ENCODE measurements around the gene PHACTR3.

PHACTR3 gene

DNA sequence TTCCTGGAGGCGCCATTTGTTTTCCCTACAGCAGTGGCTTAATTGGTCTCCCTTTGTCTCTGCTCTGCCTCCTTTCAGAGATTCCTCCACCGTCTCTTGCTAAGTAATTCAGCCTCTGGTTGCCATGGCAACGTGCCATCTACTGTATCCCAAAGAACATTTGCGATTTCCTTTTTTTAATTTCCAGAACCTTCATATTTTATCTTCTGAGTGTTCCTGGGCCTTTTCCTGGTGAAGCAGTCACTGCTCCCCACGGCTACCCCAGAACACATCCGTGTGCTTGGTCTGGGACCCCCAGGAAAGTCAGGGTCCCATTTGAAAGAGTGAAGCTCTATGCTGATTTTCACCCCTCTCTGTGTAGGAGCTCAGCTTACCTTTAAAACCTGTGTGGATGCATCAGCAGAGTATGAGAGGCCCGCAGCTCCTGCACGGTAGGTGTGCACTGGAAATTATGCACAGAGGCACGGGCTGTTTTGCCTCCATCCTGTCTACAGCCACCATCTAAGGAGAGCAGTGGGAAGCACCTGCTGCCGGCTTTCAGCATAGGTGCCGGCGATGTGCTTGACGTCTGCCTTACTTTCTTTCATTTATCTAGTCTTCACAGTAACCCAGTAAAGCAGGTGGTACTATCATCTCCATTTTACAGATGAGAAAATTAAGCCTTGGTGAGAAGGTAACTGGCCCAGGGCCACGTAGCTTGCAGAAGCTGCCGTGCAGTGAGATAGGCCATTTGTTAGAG lies 206.3 kb downstream of the PHACTR3 start:
- no peak overlapping the region for H3K9ac ChIP-seq (ENCODE audit: low read depth in 1 of 2, low read length in 2 of 2)
- H3K27ac ChIP-seq (ENCODE audit: low read depth in 2 of 2, low read length in 2 of 2) = no peak overlapping the region
- no peaks in the 10 kb centered on the region for H3K36me3 ChIP-seq (ENCODE audit: control insufficient read depth in 2 of 2, insufficient read depth in 2 of 2, low read length in 2 of 2)
- H3K4me1 ChIP-seq (ENCODE audit: control insufficient read depth in 2 of 2, insufficient read depth in 2 of 2, low read length in 2 of 2) = no peaks in the 10 kb centered on the region
- no peaks in the 10 kb centered on the region for H3K9me3 ChIP-seq (ENCODE audit: control insufficient read depth in 2 of 2, low read length in 2 of 2)
- H3K4me3 ChIP-seq (ENCODE audit: low read length in 2 of 2) = no peak overlapping the region
- H3K27me3 ChIP-seq (ENCODE audit: control insufficient read depth in 2 of 2, insufficient read depth in 2 of 2, low read length in 2 of 2) = no peaks in the 10 kb centered on the region

DNA sequence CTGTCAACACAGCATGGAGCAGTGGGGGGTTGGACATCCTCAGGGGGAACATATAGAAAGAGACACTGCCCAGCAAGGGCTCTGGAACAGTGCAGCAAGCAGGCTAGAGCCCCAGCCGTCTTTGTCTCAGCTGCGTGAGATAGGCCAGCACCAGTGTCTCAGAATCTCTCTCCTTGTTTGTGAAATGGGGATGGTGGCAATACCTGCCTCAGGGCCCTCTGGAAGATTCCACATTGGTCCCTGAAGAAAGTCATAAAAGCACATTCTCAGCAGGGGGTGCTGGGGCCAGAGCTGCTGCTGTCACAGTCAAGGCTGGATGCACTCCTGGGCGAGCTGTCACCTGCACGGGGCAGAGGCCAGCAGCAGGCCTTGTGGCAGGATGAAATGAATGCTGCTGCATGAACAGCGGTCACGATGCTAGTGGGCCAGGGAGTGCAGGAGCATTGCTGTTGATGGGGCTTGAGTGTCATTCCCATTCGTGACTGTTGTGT lies 207.4 kb downstream of the PHACTR3 start:
- H3K36me3 ChIP-seq (ENCODE audit: control insufficient read depth in 2 of 2, insufficient read depth in 2 of 2, low read length in 2 of 2) = no peaks in the 10 kb centered on the region
- no peak overlapping the region for H3K27ac ChIP-seq (ENCODE audit: low read depth in 2 of 2, low read length in 2 of 2)
- H3K9ac ChIP-seq (ENCODE audit: low read depth in 1 of 2, low read length in 2 of 2) = no peak overlapping the region
- H3K4me1 ChIP-seq (ENCODE audit: control insufficient read depth in 2 of 2, insufficient read depth in 2 of 2, low read length in 2 of 2) = no peaks in the 10 kb centered on the region
- H3K27me3 ChIP-seq (ENCODE audit: control insufficient read depth in 2 of 2, insufficient read depth in 2 of 2, low read length in 2 of 2) = no peaks in the 10 kb centered on the region
- no peak overlapping the region for H3K4me3 ChIP-seq (ENCODE audit: low read length in 2 of 2)
- no peaks in the 10 kb centered on the region for H3K9me3 ChIP-seq (ENCODE audit: control insufficient read depth in 2 of 2, low read length in 2 of 2)

DNA sequence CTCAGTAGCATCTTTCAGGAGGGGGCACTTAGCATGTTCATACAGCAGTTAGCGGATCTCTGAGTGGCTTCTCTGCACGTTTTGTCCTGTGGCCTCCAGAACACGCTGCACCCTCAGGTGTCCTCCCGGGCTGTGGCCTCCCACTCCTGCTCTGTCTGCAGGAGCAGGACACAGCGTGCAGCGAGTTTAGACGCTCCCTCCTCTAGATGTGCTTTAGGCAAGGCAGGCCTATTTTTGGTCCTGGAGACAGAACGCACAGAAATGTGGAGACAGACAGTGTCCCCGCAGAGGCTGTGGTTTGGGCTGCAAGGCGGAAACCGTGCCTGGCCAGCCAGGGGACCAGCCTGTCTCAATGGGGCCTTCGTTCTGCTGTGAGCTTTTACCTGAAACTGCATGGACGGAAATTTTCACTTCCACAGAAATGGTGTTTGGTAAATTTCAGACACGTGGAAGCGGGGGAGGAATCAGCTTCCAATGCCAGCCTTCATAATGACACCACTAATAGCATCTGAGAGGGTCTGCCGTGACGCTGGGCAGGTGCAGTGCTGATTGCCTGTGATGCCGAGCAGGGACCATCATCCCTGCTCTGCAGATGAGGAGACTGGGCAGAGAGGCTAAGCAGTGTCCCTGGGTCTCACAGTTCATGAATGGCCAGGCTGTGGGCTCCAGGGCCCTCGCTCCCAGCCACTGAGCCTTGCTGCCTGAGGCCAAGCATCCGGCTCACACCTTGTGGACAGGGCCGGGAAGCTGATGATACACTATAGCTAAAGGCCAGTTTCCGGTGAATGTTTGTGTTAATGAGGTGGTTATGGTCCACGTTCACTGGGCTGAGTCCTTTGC lies 208.2 kb downstream of the PHACTR3 start:
- H3K4me3 ChIP-seq (ENCODE audit: low read length in 2 of 2) = no peak overlapping the region
- H3K9me3 ChIP-seq (ENCODE audit: control insufficient read depth in 2 of 2, low read length in 2 of 2) = no peaks in the 10 kb centered on the region
- no peaks in the 10 kb centered on the region for H3K27me3 ChIP-seq (ENCODE audit: control insufficient read depth in 2 of 2, insufficient read depth in 2 of 2, low read length in 2 of 2)
- no peaks in the 10 kb centered on the region for H3K36me3 ChIP-seq (ENCODE audit: control insufficient read depth in 2 of 2, insufficient read depth in 2 of 2, low read length in 2 of 2)
- H3K4me1 ChIP-seq (ENCODE audit: control insufficient read depth in 2 of 2, insufficient read depth in 2 of 2, low read length in 2 of 2) = no peaks in the 10 kb centered on the region
- H3K9ac ChIP-seq (ENCODE audit: low read depth in 1 of 2, low read length in 2 of 2) = no peak overlapping the region
- H3K27ac ChIP-seq (ENCODE audit: low read depth in 2 of 2, low read length in 2 of 2) = no peak overlapping the region

DNA sequence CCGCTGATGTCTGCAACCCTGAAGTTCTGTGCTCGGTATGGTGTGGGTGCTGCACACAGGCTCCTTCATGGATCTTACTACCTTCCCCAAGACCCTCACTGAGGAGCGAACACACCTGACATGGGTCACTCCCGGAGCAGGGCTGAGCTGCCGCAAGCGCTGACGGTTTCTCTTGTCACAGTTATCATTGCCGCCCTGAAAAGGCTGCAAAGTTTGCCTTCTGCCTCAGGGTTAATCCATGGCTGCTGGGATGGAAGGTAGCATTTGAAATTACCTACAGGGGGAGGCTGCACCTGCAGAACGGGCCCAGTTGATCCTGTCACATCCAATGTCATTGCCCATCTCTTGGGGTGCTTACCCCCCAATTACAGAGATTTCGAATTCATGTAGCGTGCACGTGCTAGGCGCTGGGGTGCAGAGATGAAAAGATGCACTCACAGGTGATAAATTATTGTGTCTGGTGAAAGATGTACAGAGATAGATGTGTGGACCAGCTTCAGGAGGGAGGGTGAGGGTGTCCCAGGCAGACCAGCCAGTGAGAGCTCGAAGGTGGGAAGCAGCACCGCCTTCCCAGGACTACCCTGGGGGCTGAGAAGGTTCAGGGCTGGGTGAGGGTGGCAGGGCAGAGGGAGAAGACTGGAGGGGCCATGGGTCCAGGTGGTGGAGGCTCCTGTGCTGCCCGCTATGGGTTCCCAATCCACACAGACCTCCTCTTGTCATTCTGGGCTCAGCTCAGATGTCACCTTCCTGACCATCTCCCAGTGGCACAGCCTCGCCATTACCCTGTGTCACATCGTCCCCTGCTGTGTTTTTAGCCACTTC lies 209.0 kb downstream of the PHACTR3 start:
- Histone ChIP-seq H3K27me3 (ENCODE audit: control insufficient read depth in 2 of 2, insufficient read depth in 2 of 2, low read length in 2 of 2) (no peaks in the 10 kb centered on the region), H3K9me3 (ENCODE audit: control insufficient read depth in 2 of 2, low read length in 2 of 2) (no peaks in the 10 kb centered on the region), H3K9ac (ENCODE audit: low read depth in 1 of 2, low read length in 2 of 2) (no peak overlapping the region), H3K36me3 (ENCODE audit: control insufficient read depth in 2 of 2, insufficient read depth in 2 of 2, low read length in 2 of 2) (no peaks in the 10 kb centered on the region), H3K4me3 (ENCODE audit: low read length in 2 of 2) (no peak overlapping the region), H3K4me1 (ENCODE audit: control insufficient read depth in 2 of 2, insufficient read depth in 2 of 2, low read length in 2 of 2) (no peaks in the 10 kb centered on the region), H3K27ac (ENCODE audit: low read depth in 2 of 2, low read length in 2 of 2) (no peak overlapping the region)

DNA sequence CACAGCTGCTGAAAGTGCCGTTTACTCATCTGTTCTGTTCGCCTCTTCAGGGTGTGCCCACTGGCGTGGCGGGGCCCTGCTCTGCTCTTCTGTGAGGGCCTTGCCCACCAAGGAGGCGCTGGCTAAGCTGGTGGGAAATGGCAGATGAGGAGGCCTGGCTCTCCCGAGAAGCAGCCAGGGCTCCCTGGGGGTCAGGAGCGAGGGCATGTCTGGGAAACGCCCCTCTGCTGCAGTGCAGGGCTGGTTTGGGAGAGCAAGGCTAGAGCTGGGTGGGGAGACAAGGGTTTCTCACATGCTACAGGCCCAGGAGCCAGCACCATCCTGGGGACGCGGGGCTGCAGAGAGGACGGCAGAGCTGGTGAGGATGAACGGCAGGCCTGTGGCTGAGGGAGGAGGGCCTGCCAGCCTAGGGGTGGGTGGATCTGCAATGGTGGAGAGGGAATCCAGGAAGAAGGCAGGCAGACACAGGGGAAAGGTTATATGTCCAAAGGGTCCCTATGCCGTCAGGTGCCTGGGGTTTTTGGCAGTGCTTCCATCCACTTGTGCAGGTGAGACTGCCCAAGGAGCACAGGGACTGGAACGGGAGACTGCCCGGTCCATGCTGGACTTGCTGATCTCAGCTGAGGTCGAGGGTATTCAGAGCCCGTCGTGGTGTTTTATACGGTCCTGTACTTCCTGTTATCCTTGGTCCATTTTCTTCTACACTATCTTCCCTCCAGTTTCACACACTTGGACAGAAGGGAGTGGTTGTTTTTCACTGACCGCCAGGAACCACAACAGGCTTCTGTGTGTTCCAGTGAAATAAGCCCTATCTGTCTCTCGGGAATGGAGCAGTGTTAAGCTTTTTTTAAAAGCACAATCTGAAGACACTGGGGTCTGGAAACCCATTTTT lies 209.9 kb downstream of the PHACTR3 start:
- no peaks in the 10 kb centered on the region for H3K27me3 ChIP-seq (ENCODE audit: control insufficient read depth in 2 of 2, insufficient read depth in 2 of 2, low read length in 2 of 2)
- no peak overlapping the region for H3K9ac ChIP-seq (ENCODE audit: low read depth in 1 of 2, low read length in 2 of 2)
- no peak overlapping the region for H3K27ac ChIP-seq (ENCODE audit: low read depth in 2 of 2, low read length in 2 of 2)
- no peaks in the 10 kb centered on the region for H3K36me3 ChIP-seq (ENCODE audit: control insufficient read depth in 2 of 2, insufficient read depth in 2 of 2, low read length in 2 of 2)
- H3K4me3 ChIP-seq (ENCODE audit: low read length in 2 of 2) = no peak overlapping the region
- no peaks in the 10 kb centered on the region for H3K9me3 ChIP-seq (ENCODE audit: control insufficient read depth in 2 of 2, low read length in 2 of 2)
- H3K4me1 ChIP-seq (ENCODE audit: control insufficient read depth in 2 of 2, insufficient read depth in 2 of 2, low read length in 2 of 2) = no peaks in the 10 kb centered on the region

DNA sequence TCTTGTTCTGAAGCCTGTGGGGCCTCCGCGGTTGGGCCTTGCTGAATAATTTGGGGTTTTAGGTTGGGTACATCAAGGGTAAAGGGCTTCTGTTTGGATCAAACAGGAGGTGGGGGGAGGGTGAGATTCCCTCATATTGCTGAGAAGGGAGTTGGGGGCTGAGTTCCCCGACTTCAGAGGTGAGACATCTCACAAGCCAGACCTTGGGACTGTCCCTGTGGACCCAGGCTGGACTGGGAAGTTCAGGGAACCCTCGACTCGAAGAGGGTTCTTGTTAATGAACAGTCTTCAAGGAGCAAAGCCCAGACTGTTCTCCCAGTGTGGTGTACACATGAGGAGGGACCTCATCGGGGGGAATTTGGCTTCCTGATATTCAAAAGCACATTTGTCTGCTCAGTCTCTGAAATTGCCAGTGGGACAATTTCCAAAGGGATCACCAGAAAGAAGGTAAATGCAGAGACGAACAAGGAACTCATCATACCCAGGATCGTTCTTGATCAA lies 210.6 kb downstream of the PHACTR3 start:
- H3K4me1 ChIP-seq (ENCODE audit: control insufficient read depth in 2 of 2, insufficient read depth in 2 of 2, low read length in 2 of 2) = no peaks in the 10 kb centered on the region
- no peak overlapping the region for H3K27ac ChIP-seq (ENCODE audit: low read depth in 2 of 2, low read length in 2 of 2)
- no peak overlapping the region for H3K4me3 ChIP-seq (ENCODE audit: low read length in 2 of 2)
- H3K9ac ChIP-seq (ENCODE audit: low read depth in 1 of 2, low read length in 2 of 2) = no peak overlapping the region
- no peaks in the 10 kb centered on the region for H3K36me3 ChIP-seq (ENCODE audit: control insufficient read depth in 2 of 2, insufficient read depth in 2 of 2, low read length in 2 of 2)
- no peaks in the 10 kb centered on the region for H3K9me3 ChIP-seq (ENCODE audit: control insufficient read depth in 2 of 2, low read length in 2 of 2)
- H3K27me3 ChIP-seq (ENCODE audit: control insufficient read depth in 2 of 2, insufficient read depth in 2 of 2, low read length in 2 of 2) = no peaks in the 10 kb centered on the region

DNA sequence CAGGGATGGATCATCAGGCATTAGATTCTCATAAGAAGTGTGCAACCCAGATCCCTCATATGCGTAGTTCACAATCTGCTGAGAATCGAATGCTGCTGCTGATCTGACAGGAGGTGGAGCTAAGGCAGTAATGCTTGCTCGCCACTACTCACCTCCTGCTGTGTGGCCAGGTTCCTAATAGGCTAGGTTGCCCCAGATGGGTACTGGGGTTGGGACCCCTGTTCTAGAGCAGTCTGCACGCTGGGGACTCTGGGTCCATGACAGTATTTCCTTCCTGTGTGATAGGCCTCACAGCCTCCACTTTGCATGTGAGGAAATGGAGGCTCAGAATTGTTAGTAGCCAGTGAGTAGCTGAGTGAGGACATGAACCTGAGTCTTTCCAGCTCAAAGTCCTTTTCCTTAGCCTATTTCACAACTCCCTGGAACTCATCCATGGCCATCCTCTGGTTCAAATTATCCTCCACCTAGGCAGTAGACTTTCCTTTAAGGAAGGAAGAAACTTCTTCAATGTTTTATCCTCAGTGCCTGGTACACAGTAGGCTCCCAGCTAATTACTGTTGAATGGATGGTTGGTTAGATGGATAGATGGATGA lies 211.9 kb downstream of the PHACTR3 start:
- Histone ChIP-seq H3K4me3 (ENCODE audit: low read length in 2 of 2) (no peak overlapping the region), H3K9me3 (ENCODE audit: control insufficient read depth in 2 of 2, low read length in 2 of 2) (no peaks in the 10 kb centered on the region), H3K27ac (ENCODE audit: low read depth in 2 of 2, low read length in 2 of 2) (no peak overlapping the region), H3K27me3 (ENCODE audit: control insufficient read depth in 2 of 2, insufficient read depth in 2 of 2, low read length in 2 of 2) (no peaks in the 10 kb centered on the region), H3K4me1 (ENCODE audit: control insufficient read depth in 2 of 2, insufficient read depth in 2 of 2, low read length in 2 of 2) (no peaks in the 10 kb centered on the region), H3K36me3 (ENCODE audit: control insufficient read depth in 2 of 2, insufficient read depth in 2 of 2, low read length in 2 of 2) (no peaks in the 10 kb centered on the region), H3K9ac (ENCODE audit: low read depth in 1 of 2, low read length in 2 of 2) (no peak overlapping the region)

DNA sequence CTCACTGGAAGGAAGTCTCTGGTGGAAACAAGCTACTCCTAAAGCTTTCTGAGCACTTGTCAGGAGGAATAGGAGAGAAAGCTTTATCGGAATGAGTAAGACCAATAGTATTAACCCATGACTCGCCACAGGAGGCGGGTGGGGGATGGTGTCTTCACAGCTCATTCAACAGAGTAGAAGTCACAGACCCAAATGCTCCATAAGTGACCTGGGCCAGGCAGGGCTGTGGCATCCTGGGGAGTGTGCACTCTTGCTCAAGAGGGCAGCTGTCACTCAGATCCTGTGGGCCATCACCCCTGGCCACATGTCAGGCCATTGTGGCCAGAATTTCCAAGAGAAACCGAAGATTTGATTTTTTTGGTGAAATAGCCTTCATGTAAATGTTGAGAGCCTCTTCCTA lies 213.1 kb downstream of the PHACTR3 start:
- Histone ChIP-seq H3K27me3 (ENCODE audit: control insufficient read depth in 2 of 2, insufficient read depth in 2 of 2, low read length in 2 of 2) (no peaks in the 10 kb centered on the region), H3K4me1 (ENCODE audit: control insufficient read depth in 2 of 2, insufficient read depth in 2 of 2, low read length in 2 of 2) (no peaks in the 10 kb centered on the region), H3K4me3 (ENCODE audit: low read length in 2 of 2) (no peak overlapping the region), H3K9ac (ENCODE audit: low read depth in 1 of 2, low read length in 2 of 2) (no peak overlapping the region), H3K36me3 (ENCODE audit: control insufficient read depth in 2 of 2, insufficient read depth in 2 of 2, low read length in 2 of 2) (no peaks in the 10 kb centered on the region), H3K9me3 (ENCODE audit: control insufficient read depth in 2 of 2, low read length in 2 of 2) (no peaks in the 10 kb centered on the region), H3K27ac (ENCODE audit: low read depth in 2 of 2, low read length in 2 of 2) (no peak overlapping the region)
